Epidermal melanocyte (primary cell): ENCODE data around the gene TTC27.

Source experiments
- DNase-seq: peaks from one replicate; pipeline ENCODE4 v3.0.0; 2011; ENCODE audit warnings: low spot score; ENCODE audit not compliant: insufficient read length

Gene TTC27

DNA sequence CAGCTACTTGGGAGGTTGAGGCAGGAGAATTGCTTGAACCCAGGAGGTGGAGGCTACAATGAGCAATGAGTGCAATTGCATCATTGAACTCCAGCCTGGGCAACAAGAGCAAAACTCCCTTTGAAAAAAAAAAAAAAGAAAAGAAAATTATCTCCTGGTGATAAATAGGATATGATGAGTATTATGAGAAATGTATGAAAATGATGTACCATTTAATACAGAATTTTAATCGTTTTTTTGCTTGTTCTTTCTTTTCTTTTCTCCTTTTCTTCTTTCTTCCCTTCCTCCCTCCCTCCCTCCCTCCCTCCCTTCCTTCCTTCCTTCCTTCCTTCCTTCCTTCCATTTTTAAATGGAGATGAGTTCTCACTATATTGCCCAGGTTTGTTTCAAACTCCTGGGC, 40.4 kb downstream of the TTC27 start:
- DNase-seq: no peak

DNA sequence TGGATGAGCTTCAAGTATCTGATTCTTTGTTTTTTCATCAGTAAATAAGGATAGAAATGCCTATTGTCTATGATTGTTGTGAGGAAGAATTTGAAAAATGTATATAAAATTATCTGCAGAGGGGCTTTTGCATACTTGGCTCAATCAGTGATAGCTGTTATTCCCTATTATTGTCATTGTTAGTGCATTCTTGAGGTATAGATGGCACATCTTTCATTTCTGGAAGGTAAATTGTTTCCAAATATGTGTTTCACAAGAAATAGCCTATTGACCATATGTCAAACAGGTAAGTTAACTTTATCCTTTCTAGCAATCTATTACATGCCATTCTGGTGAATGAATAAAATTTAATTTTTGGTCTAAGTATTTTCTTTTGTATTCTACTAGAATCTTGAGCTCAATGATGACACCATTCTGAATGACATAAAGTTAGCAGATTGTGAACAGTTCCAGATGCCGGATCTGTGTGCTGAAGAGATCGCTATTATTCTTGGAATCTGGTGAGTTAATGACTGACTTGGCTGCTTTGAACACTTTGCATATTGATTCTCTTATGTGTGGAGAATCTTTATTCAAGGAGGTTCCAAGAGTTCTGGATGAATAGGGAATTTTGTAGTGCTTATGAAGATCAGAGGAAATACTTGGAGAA, 44.2 kb downstream of the TTC27 start:
- no peak for DNase-seq

DNA sequence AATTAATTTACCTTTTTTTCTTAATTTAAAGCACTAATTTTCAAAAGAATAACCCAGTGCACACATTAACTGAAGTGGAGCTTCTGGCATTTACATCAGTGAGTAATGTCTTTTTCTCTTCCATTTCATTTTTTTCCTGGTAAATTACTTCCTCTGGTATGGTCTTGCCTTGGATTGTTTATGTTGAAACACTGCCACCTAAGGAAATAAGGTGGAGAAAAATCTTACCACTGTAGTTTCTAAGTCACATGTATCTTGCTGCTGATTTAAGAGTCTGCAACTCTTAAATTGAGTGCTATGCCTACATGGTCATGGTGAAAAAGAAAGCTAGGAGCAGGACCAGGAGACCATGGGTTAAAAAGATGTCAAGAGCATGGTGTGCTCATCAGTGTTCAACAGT, 51.0 kb downstream of the TTC27 start:
- no peak for DNase-seq

DNA sequence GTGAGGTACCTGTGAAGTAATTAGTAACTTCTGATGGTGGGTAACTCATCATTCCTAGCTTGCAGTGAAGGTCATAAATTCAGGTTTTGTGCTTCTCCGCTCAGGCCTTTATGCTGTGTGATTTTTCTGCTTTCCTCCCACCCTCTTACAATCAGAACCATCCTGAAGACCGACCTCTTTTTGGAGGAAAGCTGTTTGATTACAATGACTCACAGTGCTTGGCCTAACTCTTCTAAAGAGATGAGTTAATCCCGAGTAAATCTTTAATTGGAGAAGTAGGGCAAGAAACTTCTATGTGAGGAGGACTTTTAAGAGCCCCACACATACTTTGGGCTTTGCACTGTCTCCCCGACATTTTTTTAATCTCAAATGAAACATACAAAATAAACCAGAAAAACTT, 53.1 kb downstream of the TTC27 start:
- DNase-seq: no peak

GRCh38 chr2:32683520-32684086, 55.8 kb downstream of the TTC27 start:
- DNase-seq: no peak

- DNase-seq: no peak
These were observed 60.7 kb downstream of the TTC27 start for GRCh38 chr2:32688541-32688940.

- DNase-seq: no peak
These were observed 63.8 kb downstream of the TTC27 start for GRCh38 chr2:32691678-32692077.

DNA sequence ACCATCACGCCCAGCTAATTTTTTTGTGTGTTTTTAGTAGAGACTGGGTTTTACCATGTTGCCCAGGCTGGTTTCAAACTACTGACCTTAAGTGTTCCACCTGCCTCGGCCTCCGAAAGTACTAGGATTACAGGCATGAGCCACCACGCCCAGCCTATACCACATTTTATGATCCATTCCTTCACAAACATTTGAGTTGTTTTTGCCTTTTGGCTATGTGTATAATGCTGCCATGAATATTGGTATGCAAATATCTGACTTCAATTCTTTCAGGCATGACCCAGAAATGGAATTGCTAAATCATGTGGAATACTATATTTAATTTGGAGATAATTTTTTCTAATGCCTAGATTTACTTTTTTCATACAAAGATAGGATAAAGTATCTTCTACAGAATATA, 68.6 kb downstream of the TTC27 start:
- no peak for DNase-seq

DNA sequence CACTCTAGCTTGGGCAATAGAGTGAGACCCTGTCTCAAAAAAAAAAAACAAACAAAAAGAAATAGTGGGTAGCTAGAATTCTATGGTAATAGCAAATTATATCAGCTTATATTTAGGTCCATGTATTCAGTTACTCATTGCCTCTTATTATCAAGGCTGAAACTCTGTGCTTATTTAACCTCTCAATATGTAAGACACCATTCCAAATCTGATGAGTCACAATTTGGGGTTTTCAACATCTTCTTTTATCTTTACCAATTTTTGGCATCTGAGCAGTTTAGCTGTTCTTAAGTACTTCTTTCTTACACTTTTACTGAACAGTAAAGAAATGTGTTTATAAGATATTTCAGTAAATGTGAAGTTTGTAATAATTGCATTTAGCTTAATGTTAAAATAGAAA, 69.3 kb downstream of the TTC27 start:
- no peak for DNase-seq

GRCh38 chr2:32699151-32699550, 71.3 kb downstream of the TTC27 start:
- no peak for DNase-seq

GRCh38 chr2:32701806-32702205, 74.0 kb downstream of the TTC27 start:
- no peak for DNase-seq

GRCh38 chr2:32702303-32703064, 74.6 kb downstream of the TTC27 start:
- no peak for DNase-seq

DNA sequence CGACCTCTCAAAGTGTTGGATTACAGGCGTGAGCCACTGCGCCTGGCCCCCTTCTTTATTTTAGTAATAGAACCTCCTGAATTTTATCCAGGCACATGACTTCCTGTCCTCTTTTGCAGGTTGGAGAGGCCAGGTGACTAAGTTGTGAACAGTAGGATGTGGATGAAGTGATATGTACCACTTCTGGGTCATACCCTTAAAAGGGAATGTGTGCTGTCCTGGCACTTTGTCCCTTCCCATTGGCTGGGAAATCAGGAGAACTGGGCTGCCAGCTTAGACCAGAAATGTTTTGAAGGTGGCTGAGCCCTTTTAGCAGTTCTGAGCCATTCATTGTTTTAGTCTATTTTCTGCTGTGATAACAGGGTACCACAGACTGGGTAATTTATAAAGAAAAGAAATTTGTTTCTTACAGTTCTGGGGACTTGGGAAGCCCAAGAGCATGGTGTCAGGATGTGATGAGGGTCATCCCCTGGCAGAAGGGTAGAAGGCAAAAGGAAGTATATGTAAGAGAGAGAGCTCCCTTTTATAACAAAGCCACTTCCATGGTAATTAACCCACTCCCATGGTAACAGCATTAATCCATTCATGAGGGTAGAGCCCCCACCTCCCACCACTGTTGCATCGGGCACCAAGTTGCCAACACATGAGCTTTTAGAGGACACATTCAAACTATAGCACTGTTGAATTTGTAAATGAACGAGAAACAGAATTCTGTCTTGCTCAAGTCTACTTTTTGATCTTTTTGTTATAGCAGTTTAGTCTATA, 79.1 kb downstream of the TTC27 start:
- no peak for DNase-seq

DNA sequence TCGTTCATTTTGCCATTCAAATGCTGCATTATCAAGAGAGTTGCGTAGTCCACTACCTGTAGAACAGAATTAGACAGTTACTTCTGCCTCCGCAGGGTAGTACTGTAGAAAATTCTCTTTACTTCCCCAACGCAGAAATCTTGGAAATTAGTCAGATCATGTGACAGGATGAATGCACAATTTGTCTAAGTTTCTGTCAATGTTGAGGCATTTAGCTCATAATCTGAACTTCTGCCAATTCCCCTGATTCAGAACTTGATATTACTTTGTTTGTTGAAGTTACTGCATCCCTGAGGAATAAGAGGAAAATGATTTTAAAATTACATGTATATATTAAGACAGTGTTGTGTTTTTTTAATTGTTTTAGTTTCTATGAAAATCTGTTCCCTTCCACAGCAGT, 83.4 kb downstream of the TTC27 start:
- DNase-seq: no peak

DNA sequence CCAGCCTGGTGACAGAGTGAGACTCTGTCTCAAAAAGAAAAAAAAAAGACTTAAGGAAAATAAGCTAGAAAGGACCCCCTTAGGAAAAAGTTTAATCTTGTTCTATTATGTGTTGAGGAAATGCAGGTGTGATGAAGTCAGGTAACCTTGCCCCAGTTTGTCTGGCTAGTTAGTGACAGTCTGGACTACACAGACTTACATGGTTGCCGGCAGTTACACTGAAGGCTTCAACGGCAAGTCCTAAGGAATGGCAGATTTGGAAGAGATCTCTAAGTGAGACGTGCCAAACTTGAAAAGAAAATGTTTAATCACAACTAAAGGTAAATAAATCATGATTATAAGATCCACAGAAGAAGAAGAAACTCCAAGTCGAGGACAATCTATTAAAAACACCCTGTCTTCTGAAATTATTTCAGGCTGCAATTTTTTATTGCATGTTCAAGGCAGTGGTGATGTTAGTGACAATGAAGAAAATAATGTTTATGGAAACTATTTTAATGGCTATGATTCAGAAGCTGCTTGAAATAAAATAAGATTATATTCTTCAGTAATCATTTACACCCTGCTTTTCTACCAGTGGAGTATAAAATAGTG, 84.2 kb downstream of the TTC27 start:
- no peak for DNase-seq

DNA sequence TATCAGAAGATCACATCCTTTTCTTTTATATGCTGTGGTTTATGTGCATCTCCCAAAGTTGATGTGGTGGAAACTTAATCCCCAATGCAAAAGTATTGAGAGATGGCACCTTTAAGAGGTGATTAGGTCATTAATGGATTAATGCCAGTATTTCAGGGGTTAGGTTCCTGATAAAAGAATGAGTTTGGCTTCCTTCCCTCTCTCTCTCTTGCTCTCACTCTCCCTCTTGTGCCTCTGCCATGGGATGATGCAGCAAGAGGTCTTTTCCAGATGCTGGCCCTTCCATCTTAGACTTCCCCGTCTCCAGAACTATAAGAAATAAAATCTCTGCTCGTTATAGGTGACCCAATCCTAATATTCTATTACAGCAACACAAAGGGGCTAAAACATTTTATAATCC, 85.0 kb downstream of the TTC27 start:
- DNase-seq: no peak

DNA sequence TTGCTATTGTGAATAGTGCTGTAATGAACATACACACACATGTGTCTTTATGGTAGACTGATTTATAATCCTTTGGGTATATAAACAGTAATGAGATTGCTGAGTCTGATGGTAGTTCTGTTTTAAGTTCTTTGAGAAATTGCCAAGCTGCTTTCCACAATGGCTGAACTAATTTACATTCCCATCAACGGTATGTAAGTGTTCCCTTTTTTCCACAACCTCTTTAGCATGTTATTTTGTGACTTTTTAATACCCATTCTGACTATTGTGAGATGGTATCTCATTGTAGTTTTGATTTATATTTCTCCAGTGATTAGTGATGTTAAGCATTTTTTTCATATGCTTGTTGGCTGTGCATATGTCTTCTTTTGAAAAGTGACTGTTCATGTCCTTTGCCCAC, 86.7 kb downstream of the TTC27 start:
- no peak for DNase-seq

- DNase-seq: no peak
These were observed 87.6 kb downstream of the TTC27 start for GRCh38 chr2:32715391-32715841.

- no peak for DNase-seq
These were observed 88.1 kb downstream of the TTC27 start for GRCh38 chr2:32715981-32716380.

GRCh38 chr2:32716598-32716997, 88.7 kb downstream of the TTC27 start:
- DNase-seq: no peak

DNA sequence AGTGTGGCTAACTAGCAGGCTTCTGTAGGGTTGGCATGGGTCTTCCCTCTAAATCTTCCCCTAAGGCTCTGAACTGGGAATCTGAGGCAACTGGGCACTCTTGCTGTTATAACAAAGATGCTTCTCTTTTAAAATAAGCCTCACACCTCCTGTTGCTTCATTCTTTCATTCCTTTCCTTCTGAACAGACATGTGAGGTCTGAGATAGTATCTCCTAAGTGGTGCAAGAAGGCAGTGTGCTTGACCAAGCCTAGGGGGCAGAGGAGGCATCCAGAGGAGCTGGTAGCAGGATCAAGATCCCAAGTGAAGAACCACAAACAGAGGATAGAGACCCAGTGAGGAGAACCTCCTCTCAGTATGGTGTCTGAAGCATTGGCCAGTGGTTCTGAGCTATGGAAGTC, 90.9 kb downstream of the TTC27 start:
- no peak for DNase-seq

GRCh38 chr2:32719430-32719829, 91.6 kb downstream of the TTC27 start:
- DNase-seq: no peak
